GM20431 (cell line): ENCODE measurements around the gene MSN.
"Not testable (repeated sequence)": the region's sequence is repeated elsewhere in the genome, so short reads cannot be mapped to it uniquely, and the experiment has no call there.

Source experiments
- in situ Hi-C: fragments of 300-500 bp; cut with MseI, MboI; formaldehyde crosslinking; loops from one replicate; pipeline ENCODE4 v1.15.0; 2020; ENCODE audit warnings: low sequenced_read_pairs; ENCODE audit not compliant: unreplicated experiment

The MSN gene

GRCh38 chrX:65707151-65707550, 39.7 kb downstream of the MSN start:
- in situ Hi-C loops = loop anchor here (25.0 kb wide), 1 partner anchor 105 kb away; no protein-coding TSS in a partner anchor

DNA sequence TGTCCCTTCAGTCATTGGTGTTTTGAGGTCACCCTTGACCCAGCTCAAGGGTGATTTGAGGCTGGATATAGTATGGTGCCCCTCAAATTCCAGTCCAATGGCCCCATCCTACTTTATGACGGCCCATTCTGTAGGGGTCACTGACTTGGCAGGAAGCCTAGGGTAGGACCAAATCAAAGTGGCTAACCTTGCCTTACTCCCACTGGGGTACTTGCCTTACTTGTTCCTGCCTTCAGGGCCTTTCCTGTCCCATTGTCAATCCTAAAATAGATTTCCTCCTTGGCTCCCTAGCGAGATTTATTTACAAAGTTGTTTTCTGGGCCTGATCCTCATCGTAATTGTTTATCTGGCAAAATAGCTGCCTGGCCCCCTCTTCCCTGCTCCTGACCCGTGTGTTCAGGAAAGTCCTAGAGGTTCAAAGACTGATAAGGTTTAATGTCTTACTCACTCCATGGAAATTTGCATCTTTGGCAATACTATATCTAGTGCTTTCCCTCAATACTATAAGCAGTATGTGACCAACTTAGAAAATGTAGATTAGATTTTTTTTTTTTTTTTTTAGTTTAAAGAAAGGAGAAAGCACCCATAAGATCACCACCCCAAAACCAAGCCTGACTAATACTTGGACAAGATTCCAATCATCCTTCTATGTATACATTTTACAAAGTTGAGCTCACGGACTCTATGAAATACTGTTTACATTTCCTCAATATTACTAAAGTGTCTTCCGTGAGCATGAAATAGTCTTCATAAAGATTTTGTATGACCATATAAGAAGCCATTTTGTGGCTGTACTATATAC, 44.8 kb downstream of the MSN start:
- in situ Hi-C loops = loop anchor here (25.0 kb wide), 1 partner anchor 100 kb away; no protein-coding TSS in a partner anchor

GRCh38 chrX:65718538-65718937, 51.1 kb downstream of the MSN start:
- in situ Hi-C loops = loop anchor here (25.0 kb wide), 1 partner anchor 94 kb away; no protein-coding TSS in a partner anchor

DNA sequence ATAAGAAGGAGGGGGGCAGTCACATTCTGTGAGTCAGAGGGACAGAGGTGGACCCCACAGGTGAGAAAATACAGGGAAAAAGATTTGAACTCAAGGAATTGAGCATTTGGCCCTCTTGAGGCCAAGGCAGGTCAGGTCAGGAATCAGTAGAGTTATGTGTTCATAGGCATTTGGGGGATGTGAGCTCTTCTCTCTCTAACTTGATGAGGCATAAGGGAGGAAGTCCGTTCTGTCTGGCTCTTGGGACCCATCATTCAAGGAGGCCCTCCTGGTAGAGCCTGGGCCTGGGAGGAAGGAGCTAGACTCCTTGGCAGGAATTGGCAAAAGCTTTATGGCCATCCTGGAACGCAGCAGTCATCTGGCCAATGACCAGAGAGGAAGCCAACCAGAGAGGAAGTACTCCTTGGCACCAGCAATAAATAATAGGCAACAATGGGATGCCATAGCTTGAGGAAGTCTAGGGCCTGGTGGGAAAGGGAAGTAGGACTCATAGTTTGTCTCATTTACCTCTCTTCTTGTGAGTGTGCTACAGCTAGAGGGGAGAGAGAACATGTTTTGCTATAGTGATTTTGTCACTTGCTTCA, 53.0 kb downstream of the MSN start:
- in situ Hi-C loops = loop anchor here (25.0 kb wide), 1 partner anchor 92 kb away; no protein-coding TSS in a partner anchor

GRCh38 chrX:65723706-65724105, 56.3 kb downstream of the MSN start:
- in situ Hi-C loops = loop anchor here (25.0 kb wide), 1 partner anchor 89 kb away; no protein-coding TSS in a partner anchor

GRCh38 chrX:65726715-65727114, 59.3 kb downstream of the MSN start:
- in situ Hi-C loops = loop anchor here (25.0 kb wide), 2 partner anchors 139 to 261 kb away; no protein-coding TSS in a partner anchor

DNA sequence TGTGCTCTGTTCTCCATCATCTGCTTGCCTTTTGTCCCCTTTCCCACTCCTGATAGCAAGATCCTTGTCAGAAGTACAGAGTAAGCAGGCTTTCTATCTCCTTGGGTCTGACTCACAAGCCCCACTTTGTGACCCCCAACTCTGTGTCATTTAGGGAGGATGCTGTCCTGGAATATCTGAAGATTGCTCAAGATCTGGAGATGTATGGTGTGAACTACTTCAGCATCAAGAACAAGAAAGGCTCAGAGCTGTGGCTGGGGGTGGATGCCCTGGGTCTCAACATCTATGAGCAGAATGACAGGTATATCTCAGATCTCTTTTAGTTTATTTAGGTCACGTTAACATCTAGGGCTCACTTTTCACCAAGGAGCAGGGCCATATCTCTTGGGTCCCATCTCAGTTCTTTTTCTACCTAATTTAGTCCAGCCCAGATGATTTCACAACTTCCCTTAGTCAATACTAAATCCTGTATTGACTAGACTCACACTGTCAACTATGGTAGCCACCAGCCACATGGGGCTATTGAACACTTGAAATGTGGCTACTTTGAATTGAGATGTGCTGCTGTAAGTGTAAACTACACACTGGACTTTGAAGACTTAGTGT, 64.3 kb downstream of the MSN start:
- in situ Hi-C loops = loop anchor here (25.0 kb wide), 2 partner anchors 144 to 256 kb away; no protein-coding TSS in a partner anchor

DNA sequence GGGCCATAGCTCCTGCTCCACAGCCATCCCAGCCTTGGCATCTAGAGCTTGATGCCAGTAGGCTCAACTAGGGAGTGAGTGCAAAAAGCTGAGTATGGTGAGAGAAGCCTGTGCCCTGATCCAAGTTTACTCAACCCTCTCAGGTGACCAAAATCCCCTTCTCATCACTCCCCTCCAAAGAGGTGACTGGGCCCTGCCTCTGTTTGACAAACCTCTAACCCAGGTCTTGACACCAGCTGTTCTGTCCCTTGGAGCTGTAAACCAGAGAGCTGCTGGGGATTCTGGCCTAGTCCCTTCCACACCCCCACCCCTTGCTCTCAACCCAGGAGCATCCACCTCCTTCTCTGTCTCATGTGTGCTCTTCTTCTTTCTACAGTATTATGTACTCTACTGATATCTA, 73.5 kb downstream of the MSN start:
- in situ Hi-C loops = loop anchor here (25.0 kb wide), 2 partner anchors 154 to 246 kb away; no protein-coding TSS in a partner anchor

DNA sequence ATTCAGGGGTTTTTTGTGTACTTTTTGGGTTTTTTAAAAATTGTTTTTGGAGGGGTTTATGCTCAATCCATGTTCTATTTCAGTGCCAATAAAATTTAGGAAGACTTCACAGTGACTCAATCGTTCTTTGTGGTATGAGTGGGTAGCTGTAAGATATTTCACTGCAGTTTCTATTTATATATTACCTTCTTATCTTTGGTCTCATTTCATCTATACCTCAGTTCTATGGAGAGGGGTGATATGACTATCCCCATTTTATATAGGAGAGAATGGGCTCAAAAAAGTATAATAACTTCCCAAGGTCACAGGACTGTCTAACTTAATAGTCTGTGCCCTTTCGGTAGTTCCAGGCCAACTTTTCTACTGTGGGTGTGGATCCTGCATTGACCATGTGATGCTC, 74.4 kb downstream of the MSN start:
- in situ Hi-C loops = loop anchor here (25.0 kb wide), 2 partner anchors 155 to 245 kb away; no protein-coding TSS in a partner anchor

- in situ Hi-C loops = loop anchor here (25.0 kb wide), 2 partner anchors 158 to 242 kb away; no protein-coding TSS in a partner anchor
Observed at GRCh38 chrX:65744965-65745364, 77.5 kb downstream of the MSN start.

DNA sequence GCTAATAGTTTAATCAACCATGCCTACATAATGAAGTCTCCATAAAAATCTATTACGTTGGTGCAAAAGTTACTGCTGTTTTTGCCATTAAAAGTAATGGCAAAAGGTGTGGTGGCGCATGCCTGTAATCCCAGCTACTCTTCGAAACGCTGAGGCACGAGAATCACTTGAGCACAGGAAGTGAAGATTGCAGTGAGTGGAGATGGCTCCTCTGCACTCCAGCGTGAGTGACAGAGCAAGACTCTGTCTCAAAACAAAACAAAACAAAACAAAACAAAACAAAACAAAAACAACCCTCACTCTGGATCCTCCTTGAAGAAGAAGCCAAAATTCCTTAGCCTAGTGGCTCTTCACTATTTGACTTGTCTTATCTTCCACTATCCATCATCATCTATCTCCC, 78.0 kb downstream of the MSN start:
- in situ Hi-C loops = loop anchor here (25.0 kb wide), 2 partner anchors 158 to 242 kb away; no protein-coding TSS in a partner anchor

DNA sequence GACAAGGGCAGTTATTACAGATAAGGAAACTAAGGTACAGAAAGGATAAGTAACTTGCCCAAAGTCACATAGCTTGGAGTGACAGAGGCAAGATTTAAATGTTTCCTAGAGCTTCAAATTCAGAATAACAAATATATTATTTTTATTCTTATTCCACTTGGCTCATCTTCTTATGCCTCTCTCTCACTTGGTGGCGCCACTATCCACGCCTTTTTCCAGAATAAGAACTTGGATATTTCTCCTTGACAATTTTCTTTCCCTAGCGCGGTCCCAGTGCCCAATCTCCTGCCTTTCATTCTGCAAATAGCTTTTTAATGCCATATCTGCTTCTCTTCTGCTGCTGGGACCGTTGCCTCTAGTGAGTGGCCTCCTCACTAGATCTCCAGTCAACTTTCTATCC, 78.5 kb downstream of the MSN start:
- in situ Hi-C loops = loop anchor here (25.0 kb wide), 2 partner anchors 159 to 241 kb away; no protein-coding TSS in a partner anchor

DNA sequence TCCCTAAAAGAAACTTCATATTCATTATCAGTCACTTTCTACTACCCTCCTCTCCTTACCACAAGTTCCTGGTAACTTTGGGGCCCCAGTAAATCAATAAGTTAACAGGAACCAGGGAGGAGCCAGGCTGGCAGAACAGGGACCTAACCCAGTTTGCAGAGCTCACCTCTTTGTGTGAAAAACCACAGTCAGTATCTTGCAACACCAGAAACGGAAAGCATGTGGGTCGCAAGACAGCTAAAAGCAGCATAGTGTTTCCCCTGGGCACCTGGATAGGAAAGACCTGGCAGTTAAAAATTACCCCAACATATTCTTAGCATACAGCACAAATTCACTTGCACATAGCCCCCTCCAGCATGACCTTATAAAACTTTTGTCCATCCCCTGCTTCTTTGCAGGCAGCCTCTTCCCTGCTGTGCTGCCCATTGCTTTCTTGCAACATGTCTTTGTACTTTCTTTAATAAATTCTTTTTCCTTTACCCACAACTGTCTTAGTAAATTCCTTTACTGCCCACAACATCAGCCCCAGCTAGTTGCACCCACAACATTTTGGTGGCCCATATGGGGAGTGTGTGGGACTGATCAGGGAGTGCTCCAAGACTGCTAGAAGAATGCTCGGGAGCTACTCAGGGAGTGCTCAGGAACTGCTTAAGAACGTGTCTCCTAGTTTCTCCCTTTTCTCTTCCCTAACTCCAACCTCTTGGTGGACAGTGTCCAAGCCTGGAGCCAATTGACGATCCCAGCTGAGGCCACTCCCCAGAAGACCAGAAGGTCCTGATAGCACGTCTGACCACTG, 83.4 kb downstream of the MSN start:
- in situ Hi-C loops = no loop called here

DNA sequence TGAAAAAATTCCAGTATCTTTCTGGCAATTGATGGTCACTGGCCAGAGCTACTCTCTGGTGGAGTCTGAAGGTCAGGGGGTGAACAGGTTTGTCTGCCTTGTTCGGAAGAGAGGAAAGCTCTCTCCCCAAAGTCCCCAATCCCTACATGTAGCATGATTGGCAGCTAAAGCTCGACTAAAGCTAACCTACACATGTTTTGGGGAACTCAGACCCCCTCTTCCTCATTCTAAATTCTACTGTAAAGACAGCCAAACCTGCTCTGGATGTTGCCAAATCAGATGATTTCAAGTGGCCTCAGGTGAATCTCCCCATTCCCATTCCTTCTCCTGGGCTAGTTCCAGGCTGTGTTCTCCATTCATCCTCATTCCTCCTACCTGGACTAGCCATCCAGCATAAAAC, 84.1 kb downstream of the MSN start:
- in situ Hi-C loops = no loop called here

GRCh38 chrX:65752294-65752693, 84.8 kb downstream of the MSN start:
- in situ Hi-C loops = no loop called here

- in situ Hi-C loops = no loop called here
Observed at GRCh38 chrX:65755786-65756185, 88.3 kb downstream of the MSN start.

DNA sequence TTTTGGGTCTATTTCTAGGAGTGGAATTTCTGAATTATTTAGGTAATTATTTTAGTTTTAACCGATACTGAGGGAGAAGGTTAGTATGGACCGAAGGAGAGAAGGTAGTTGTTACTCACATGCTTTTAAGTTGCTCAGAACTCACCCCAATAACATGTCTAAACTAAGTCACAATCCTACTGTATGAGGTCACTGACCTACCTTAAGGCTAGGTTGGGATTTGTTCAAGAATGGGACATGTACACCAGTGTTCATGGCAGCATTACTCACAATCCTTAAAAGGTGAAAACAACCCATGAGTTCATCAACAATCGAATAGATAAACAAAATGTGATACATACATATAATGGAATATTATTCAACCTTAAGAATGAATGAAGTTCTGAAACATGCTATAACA, 90.5 kb downstream of the MSN start:
- in situ Hi-C loops = no loop called here

DNA sequence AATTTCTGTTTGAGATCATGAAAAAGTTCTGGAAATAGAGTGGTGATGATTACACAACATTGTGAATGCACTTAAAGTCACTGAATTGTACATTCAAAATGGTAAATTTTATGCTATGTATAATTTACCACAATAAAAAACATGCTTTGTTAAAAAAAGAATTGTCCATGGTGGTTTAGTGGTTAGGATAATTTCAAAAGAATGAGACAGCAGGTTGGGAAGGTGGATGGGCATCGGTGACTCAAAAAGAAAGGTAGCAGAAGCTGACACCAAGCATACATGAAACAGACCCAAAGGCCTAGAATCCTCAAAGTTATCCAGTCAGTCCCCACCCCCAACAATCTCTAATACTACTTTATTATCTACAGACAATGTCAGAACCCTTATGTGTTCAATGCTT, 91.1 kb downstream of the MSN start:
- in situ Hi-C loops = no loop called here

GRCh38 chrX:65759525-65759924, 92.1 kb downstream of the MSN start:
- in situ Hi-C loops = not testable (repeated sequence)
